Frontal cortex (tissue), 4 donors: ENCODE data around the gene FGF6. TPM values are rescaled to one million over a fixed set of nuclear protein-coding genes. Genes with fewer than 3 reads are reported as not detected.
"Not testable (repeated sequence)": the region's sequence is repeated elsewhere in the genome, so short reads cannot be mapped to it uniquely, and the experiment has no call there.

Source experiments
- DNase-seq, 2 donors: peaks; one replicate each; pipeline ENCODE4 v3.0.0; 2012; ENCODE audit warnings: low spot score in 2 of 2
- FAIRE-seq: peaks from 2 replicates; lab custom pipeline; 2012; peaks lifted over from hg19 to GRCh38; lab: Jason Lieb, UNC
- total RNA-seq: library from RNA; depleted of rRNA; stranded (reverse); fragments of >200 nt; gene quantifications from one replicate; pipeline ENCODE4 v1.2.3, GENCODE V29; 2014
- donor health status: control.
- donor health status: control.
- donor health status: control.

The FGF6 gene
- total RNA-seq, 1 donor from 2014 or later: not detected

DNA sequence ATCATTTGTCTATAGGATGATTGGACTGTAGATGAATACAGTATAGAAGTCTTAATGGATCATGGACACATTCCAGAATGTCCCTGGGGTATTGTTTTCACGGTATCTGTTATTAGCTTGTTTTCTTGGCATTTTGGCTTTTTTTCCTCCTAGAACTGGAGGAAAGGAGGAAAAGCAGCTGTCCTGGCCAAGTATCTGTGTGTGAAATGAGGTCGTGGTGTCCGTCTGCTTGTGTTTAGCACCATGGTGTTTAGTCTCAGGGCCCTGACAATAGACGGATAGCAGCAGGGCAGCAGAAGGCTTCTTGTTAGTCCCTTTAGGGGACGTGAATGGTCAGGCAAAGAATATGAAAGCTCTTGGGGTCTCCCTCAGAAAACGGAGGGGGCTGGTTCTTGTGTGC lies 21.2 kb downstream of the FGF6 start:
- FAIRE-seq (no peak), DNase-seq (no peak)

DNA sequence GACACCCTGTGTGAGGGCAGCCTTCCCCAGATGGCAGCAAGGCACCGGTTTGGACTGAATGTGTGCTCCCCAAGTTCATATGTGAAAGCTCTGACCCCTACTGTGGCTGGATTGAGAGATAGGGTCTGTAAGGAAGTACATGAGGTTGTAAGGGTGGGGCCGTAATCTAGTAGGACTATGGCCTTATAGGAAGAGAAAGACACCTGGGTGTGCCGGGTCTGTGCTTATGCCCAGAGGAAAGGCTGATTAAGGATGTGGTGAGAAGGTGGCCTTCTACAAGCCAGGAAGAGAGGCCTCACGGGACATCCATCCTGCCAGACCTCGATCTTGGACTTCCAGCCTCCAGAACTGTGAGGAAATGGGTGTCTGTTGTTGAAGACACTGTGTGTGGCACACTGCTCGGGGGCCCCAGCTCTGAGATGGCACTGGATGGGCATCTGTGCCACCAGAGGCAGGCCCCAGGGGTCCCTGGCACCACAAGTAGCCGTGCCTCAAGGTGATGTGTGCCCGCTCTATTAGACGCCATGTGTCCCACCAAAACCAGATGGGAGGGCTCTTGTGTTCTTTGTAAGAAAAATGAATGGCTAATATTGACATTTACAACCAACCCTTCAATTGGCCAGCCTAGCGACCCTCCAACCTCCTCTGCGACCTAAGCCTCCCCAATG lies 22.0 kb downstream of the FGF6 start:
- FAIRE-seq (no peak), DNase-seq (no peak)

DNA sequence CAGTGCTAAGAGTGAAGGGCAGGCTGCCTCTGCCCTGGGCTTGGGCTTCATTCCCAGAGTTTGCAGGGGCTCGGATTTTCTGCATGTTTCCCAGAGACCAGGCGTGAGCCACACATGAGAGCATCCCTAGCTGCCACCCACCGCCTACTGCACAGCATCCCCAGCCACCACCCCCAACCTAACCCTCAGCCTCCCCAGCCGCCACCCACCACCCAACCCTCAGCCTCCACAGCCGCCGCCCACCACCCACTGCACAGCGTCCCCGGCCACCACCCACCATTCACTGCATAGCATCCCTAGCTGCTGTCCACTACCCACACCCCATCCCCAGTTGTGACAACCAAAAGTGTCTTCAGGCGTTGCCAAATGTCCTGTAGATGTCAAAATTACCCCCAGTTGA lies 22.6 kb downstream of the FGF6 start:
- no peak for DNase-seq
- FAIRE-seq: no peak

DNA sequence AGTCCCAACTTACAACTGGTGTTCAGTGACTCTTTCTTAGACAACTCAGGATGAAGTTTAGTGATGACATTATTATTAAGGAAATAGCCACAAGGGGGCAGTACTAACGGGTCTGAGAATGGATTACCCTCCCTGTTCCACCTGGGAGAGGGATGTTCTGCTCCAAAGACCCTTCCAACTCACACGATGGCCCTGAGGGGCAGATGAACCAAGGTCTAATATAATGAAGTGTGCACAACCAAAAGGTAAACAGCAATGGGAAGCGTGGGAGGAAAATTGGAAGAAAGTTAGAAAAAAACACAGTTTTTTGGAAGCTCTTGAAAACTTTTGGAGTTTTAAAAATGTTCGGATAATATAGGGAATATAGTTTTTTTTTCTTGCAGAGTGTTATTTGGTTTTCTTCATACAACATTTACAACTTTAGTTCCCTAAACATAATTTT lies 24.0 kb downstream of the FGF6 start:
- peak; percentile 46 to 51 for DNase-seq
- no peak for FAIRE-seq

DNA sequence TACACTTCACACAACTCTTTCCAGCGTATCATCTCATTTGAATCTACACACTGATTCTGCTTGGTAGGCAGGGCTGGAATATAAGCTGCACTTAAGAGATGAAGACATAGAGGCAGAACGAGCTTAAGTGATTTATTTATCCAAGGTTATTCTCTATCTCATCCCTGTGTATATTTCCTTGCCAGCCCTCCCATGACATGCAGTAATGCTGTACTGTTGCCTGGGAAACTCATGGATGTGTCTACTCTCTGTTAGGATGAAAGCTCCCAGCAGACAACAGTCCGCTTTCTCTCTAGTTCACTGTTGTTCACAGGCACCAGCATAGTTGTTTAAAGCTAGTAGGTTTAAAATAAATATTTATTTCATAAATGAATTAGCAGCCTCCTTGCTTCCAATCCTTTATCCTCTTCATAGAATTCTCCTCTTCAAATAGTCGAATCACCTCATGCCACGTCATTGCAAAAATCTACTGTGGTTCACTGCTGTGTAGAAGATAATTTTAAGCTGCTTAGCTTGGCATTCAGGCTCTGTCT lies 25.4 kb downstream of the FGF6 start:
- DNase-seq: no peak
- no peak for FAIRE-seq

DNA sequence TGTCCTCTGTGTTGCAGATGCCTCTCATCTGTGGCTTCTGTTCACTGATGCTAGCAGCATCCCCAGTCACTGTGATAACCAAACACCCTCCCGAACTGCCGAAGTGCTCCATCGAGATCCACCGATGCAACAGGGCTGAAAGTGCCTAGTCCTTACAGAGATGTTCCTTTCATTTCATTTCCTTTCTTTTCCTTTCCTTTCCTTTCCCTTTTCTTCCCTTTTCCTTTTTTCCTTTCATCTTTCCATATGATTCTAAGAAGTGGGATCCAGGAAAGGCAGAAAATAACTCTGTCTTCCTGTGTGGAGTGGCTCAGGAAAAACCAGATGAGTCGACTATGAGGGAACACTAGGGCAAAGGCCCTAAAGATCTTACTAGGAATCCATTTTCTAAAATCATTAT lies 26.7 kb downstream of the FGF6 start:
- FAIRE-seq (no peak), DNase-seq (no peak)

DNA sequence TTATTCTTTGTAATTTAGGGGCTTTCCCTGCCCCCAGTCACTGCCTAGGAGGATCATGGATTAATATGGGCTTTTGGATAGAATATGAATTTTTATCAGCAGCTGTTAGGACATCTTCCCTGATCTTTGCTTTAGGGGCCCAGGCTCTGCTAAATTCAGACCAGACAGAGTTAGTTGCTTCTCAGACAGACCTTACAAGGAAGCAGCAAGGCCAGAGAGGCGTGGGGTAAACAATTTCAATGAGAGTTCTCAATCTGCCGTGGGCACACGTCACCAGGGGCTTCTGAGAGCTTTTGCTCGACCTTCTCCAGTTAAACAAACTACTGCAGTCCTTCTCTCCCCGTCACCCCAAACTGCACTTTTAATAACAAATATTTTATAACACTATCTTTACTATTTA lies 27.7 kb downstream of the FGF6 start:
- FAIRE-seq: no peak
- DNase-seq: no peak

DNA sequence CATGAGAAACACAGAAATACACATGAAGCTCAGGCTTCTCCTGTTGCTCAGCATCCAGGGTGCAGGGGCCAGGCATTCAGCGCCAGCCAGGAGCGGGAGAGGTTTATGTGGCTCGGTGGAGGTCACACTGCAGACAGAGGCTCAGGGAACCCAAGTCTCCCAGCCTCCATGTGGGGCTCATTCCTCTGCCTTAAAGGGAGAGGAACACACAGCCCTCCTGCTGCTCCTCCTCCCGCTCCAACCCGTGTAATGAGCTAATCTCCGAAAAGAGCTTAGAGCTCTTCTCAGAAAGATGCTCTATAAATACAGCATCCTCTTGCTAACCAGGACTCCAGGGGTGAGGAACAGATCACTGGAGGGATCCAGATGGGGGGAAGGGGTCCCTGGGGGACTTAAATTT lies 28.2 kb downstream of the FGF6 start:
- FAIRE-seq (no peak), DNase-seq (no peak)

DNA sequence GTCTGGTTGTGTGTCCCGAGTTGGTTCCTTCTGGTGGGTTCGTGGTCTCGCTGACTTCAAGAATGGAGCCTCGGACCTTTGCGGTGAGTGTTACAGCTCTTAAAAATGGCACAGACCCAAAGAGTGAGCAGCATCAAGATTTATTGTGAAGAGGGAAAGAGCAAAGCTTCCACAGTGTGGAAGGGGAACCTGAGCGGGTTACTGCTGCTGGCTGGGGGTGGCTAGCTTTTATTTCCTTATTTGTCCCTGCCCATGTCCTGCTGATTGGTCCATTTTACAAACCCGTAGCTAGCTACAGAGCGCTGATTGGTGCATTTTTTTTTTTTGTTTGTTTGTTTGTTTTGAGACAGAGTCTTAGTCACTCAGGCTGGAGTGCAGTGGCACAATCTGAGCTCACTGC lies 29.3 kb downstream of the FGF6 start:
- FAIRE-seq (no peak), DNase-seq (no peak)

DNA sequence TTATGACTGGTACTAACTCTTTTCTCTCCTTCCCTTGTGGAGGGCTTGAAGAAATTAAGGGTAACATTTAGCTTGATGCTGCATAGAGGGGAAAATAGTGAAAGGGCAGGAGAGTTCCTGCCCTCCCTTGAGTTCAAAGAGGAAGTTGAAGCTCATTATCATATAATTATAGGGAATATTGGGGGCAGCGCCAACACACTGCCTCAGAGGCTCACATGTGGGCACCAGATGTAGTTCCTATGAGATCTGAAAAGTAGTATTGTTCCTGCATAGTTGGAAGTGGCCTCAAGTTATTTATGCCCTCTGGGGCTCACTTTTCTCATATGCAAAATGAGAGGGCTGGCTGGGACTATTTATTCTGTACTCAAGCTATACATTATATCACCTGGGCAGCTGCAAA lies 33.1 kb downstream of the FGF6 start:
- FAIRE-seq: no peak
- DNase-seq: no peak

DNA sequence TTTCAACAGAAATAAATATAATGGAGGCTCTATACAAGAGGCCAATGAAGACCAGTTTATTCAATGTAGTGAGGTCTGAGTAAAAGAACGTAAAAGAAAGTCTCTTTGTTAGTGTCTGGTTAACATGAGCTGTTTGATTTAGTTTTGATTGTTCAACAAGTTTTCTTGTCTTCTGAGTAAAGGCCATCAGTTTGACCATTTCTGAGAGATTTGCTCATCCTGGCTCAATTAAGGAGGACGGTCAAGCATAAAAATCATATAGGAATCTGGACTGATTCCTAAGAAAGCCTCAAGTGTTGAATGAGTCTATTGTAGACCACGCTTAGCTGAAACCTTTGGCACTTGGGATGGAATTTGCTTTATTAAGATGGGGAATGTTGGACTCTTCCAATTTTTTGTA lies 33.6 kb downstream of the FGF6 start:
- FAIRE-seq: no peak

DNA sequence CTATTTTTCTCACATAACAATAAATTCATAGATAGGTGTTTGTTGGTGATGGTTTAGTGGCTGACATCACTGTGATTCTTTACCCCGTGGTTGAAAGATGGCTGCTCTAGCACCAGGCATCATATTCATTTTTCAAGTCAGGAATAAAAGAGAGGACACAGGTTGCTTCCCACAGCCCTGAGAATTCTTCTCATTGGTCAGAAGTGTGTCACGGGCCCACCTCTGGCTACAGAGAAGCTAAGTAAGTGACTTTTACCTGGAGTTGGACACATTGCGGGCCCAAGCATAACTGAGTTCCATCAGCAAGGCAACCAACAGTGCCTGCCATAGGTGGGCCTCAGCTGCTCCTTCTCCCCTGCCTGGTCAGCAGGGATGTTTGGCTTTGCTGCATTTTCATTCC lies 38.5 kb downstream of the FGF6 start:
- no peak for FAIRE-seq

More for the DNA sequence above, 33.6 kb downstream of the FGF6 start:
- DNase-seq: no peak

DNA sequence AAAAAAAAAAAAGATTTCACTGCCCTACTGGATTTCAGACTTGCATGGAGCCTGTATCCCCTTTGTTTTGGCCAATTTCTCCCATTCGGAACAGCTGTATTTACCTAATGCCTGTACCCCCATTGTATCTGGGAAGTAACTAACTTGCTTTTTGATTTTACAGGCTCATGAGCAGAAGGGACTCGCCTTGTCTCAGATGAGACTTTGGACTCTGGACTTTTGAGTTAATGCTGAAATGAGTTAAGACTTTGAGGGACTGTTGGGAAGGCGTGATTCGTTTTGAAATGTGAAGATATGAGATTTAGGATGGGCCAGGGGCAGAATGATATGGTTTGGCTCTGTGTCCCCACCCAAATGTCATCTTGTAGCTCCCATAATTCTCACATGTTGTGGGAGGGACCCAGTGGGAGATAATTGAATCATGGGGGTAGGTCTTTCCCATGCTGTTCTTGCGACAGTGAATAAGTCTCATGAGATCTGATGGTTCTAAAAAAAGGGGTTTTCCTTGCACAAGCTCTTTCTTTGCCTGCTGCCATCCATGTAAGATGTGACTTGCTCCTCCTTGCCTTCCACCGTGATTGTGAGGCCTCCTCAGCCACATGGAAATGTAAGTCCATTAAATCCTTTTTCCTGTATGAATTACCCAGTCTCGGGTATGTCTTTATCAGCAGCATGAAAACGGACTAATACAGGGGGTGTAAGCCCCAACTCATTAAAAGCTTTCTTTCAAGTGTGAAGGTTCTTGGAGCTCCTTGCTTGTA lies 40.6 kb downstream of the FGF6 start:
- DNase-seq, FAIRE-seq: not testable (repeated sequence)

More for the DNA sequence above, 38.5 kb downstream of the FGF6 start:
- no peak for DNase-seq

DNA sequence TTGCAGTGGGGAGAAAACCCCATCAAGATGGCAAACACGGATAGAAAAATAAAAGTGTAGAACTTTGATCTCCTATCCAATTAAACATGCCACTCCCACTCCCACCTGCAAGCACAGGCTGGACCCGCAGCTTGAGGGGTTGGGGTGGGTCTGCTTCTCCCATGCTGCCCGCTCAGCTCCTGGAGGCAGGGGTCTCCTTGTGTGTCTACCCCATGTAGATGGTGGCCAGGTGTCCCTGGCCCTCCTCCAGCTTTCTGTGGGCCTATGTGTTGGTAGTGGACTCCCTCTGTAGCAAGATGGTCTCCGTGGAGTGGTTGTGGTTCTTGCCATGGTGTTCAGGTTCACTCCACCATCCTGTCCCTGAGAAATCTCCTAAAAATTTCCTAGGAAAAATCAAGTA lies 42.6 kb downstream of the FGF6 start:
- DNase-seq (no peak), FAIRE-seq (no peak)

DNA sequence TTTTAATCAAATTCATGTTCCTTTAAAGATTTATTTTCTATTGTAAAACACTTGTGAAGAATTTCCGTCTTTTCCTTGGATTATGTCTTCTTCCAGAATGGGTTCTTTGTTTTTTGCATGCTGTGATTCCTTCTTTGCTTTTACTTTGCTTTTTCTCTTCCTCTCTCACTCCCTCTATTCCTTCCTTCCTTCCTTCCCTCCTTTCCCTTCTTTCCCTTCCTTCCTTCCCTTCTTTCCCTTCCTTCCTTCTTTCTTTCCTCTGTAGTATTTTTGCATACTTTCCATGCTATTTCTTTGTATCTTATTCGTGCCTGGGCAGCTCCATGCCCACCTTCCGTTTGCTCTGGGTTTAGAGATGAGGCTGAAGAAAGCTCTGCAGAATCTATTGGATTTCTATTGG lies 44.5 kb downstream of the FGF6 start:
- DNase-seq (no peak), FAIRE-seq (no peak)

DNA sequence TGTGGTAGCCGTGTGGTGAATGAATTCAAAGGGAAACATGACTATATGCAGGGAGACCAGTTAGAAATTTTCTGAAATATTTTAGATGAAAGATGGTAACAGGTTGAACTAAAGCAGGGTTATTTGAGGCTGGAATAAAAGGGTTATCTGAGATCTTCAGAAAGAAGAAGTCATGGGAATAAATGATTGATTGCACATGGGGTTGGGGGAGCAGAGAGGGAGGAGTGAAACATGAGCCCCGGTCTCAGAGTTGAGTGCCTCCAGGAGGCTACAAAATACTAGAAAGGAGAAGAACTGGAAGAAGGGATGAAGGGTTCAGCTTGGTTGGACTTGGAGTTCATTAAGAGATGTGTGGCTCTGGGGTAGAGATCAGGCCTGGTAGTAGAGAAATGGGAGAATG lies 49.8 kb downstream of the FGF6 start:
- no peak for DNase-seq
- no peak for FAIRE-seq

DNA sequence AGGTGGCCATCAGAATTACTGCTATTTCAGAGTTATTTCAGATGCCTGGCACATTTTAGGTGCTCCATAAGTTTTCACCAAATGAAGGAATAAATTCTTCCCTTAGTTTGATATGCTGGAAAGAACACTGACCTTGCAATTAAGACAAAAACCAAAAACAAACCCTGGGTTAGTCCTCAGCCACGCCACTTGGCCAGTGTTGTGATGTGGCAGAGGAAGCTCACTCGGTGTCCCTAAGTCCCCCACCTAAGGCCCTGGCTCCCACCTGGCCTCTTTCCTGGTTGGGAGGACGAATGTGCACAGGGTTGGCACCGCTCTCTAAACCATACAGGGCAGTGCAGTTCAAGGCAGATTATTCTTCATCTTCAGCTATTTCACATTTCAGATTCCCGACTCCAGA lies 52.4 kb downstream of the FGF6 start:
- FAIRE-seq (no peak), DNase-seq (no peak)

DNA sequence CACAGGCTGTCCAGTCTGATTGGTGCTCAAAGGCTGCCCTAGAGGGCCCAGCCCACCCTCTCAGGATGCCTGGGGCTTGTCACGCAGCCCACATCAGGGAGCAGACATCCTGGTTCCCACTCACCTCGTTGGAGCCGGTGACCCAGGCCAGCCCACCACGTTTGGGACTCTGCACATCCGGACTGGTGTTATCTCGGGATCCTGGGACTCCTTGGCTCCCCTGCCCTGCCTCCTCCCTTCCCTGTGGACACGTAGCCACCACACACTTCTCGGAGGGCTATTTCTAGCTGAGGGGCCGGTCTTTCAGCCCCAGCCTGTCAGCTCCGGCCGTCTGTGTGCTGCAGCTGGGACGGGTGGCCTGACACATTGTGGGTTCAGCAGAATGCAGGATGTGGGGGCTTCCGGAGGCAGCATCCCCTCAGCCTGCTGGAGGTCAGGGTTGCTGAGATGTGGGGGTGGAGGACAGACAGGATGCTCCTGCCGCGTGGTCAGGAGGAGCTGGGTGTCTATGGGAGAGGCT lies 53.3 kb downstream of the FGF6 start:
- DNase-seq (no peak), FAIRE-seq (no peak)

DNA sequence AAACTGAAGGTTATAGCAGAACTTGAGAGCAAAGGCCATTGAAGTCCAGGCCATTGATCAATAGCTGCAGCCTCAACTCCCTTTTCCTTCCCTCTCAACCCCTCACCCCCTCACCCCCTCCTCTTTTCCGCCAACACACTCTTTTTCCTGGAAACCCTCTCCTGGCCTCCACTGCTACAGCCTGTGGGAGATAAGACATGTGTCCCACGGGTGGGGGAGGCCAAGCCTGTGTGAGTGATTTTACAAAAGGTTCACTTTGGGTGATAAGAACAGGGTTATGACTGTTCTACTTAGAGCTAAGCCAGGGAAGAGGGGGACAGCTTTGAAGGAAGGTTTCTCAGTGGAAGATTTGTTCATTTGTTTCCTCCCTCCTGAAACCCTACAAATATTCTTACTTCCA lies 57.0 kb downstream of the FGF6 start:
- FAIRE-seq (no peak), DNase-seq (no peak)

DNA sequence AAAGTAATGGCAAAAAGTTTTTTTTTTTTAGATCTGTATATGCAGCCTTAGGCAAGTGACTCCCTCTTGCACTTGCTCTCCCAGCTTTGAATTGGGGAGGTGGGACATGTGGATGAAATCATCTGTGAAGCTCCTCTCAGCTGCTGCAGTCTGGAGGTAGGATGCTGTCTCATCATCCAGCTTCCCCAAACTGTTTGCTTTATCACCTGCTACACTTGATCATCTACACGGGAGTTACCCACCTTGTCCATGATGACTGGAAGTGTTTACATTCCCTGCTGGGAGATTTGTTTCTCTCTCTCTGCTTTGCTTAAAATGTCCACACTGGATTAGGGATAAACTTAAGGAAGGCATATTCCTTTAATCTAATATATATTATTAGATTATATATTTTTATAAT lies 57.6 kb downstream of the FGF6 start:
- FAIRE-seq: no peak
- no peak for DNase-seq

DNA sequence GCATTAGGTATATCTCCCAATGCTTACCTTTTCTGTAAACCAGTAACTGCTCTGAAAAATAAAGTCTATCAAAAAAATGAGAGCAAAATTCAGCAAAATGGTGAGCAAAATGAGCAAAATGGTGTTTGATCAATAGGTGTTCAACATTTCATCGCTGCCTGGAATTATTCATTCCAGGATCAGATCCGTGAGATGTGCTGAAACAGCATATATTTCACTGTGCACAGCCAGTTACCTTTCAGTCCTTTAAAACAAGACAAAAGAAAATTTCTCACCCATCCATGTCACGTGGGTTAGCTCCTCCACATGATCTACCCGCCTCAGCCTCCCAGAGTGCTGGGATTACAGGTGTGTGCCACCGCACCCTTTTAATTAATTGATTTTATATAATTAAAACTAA lies 58.0 kb downstream of the FGF6 start:
- DNase-seq: no peak
- FAIRE-seq: no peak
